ENCODE measurements around the gene EML6.

Gene EML6

GRCh38 chr2:54889053-54889452 is 165.6 kb downstream of the EML6 start:
- DNase-seq: no peak

GRCh38 chr2:54891909-54892308 is 168.4 kb downstream of the EML6 start:
- DNase-seq: no peak

GRCh38 chr2:54894467-54894866 is 171.0 kb downstream of the EML6 start:
- DNase-seq: no peak

- DNase-seq: no peak
Observed at GRCh38 chr2:54895730-54896129, 172.3 kb downstream of the EML6 start.

- peak in 1 of 2 donors; percentile 14 for DNase-seq
Observed at GRCh38 chr2:54897420-54898310, 174.2 kb downstream of the EML6 start.

- DNase-seq: no peak
Observed at GRCh38 chr2:54898456-54899226, 175.2 kb downstream of the EML6 start.

- no peak for DNase-seq
Observed at GRCh38 chr2:54899576-54900200, 176.2 kb downstream of the EML6 start.

- DNase-seq: no peak
Observed at GRCh38 chr2:54901224-54901986, 177.9 kb downstream of the EML6 start.

- no peak for DNase-seq
Observed at GRCh38 chr2:54902763-54903162, 179.3 kb downstream of the EML6 start.

- DNase-seq: peak; percentile 57 to 58
Observed at GRCh38 chr2:54903736-54904554, 180.5 kb downstream of the EML6 start.

GRCh38 chr2:54904836-54905235 is 181.4 kb downstream of the EML6 start:
- DNase-seq: no peak

GRCh38 chr2:54906716-54907115 is 183.3 kb downstream of the EML6 start:
- DNase-seq: no peak

- no peak for DNase-seq
Observed at GRCh38 chr2:54907663-54908062, 184.2 kb downstream of the EML6 start.

- DNase-seq: no peak
Observed at GRCh38 chr2:54908591-54908990, 185.1 kb downstream of the EML6 start.

- no peak for DNase-seq
Observed at GRCh38 chr2:54909001-54909400, 185.5 kb downstream of the EML6 start.

- DNase-seq: no peak
Observed at GRCh38 chr2:54912305-54912704, 188.8 kb downstream of the EML6 start.

GRCh38 chr2:54912893-54913292 is 189.4 kb downstream of the EML6 start:
- no peak for DNase-seq

- DNase-seq: no peak
Observed at GRCh38 chr2:54914637-54915036, 191.2 kb downstream of the EML6 start.

GRCh38 chr2:54915101-54915500 is 191.6 kb downstream of the EML6 start:
- DNase-seq: no peak

- DNase-seq: no peak
Observed at GRCh38 chr2:54916637-54917036, 193.2 kb downstream of the EML6 start.

GRCh38 chr2:54918647-54919280 is 195.3 kb downstream of the EML6 start:
- no peak for DNase-seq

Measured in activated CD4-positive, alpha-beta T cell treated with anti-CD3 and anti-CD28 coated beads for 4 hours (primary cell).